ENCODE measurements around the gene CLCN1.

The CLCN1 gene

DNA sequence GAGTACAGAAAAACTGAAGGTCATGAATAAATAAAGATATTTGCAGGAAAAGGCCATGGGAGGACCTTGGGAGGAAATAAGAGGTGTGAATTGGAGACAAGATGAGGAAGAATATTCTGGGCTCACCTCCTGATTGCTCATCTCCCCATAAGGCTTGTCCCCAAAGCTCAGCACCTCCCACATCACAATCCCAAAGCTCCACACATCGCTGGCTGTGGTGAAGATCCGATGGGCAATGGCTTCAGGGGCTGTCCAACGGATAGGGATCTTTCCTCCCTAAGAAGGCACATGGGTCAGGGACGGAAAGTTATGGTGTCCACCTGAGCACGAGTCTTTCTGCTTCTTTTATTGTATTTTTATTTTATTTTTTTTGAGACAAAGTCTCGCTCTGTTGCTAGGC lies 78.2 kb downstream of the CLCN1 start:
- TF ChIP-seq ZNF274 (IDR thresholded peaks at IDR 0.05; ENCODE audit: low read depth, low read length): no peak
- H3K4me3 ChIP-seq (ENCODE audit: low read length): no peak overlapping the region

DNA sequence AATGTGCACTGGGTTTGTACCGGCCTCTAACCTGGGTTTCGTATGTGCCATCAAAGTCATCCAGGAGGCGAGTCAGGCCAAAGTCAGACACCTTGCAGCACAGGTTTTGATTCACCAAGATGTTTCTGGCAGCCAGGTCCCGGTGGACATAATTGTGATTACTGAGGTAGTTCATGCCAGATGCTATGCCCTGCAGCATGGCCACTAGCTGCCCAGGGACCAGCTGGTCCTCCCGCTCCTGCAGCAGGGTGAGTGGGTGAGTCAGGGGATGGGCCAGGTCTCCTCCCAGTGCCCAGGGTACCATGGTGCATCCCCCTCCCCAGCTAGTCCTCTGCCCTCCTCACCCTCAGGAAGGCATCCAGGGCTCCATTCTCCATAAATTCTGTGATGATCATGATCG lies 78.9 kb downstream of the CLCN1 start:
- no peak for TF ChIP-seq ZNF274 (IDR thresholded peaks at IDR 0.05; ENCODE audit: low read depth, low read length)
- no peak overlapping the region for H3K4me3 ChIP-seq (ENCODE audit: low read length)

DNA sequence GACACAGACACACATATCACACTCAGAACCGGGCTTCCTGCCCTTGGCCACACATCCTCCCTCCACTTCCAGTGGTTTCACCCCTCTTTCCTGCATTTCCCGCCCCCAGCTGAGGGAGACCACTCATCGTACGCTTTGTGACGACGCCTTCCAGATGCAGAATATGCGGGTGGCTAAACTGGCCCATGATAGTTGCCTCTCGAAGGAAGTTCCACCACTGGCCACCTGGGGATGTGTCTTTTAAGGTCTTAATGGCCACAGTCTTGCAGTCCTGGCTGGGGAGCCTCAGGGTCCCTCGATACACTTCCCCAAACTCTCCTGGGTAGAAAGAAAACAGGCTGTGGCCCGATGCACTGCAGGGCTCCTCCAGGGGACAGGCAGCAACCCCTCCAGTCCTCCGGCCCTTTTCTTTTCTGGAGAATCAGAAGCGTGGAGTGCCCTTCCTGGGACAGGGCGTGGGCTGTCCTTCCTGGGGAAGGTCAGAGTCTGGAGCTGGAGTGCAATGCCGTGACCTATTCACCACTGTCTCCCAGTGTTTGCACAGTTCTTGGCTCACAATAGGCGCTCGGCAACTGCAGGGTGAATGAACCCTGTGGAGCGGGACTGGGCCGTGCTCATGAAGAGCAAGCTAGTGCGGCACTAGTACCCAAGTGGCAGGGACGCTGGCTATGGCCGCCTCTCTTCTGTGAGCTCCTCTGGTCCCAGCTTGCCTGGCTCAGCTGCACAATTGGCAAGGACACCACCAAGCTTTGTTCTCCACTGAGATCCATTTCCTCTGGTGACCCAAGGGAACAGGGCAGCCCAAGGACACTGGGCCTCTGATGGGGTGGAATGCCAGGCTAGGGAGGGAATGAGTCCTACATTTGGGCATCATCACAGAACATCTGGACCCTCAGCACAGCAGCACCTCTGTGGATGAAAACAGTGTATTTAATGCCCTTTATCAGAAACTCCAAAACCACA lies 79.6 kb downstream of the CLCN1 start:
- H3K4me3 ChIP-seq (ENCODE audit: low read length): no peak overlapping the region
- no peak for TF ChIP-seq ZNF274 (IDR thresholded peaks at IDR 0.05; ENCODE audit: low read depth, low read length)

DNA sequence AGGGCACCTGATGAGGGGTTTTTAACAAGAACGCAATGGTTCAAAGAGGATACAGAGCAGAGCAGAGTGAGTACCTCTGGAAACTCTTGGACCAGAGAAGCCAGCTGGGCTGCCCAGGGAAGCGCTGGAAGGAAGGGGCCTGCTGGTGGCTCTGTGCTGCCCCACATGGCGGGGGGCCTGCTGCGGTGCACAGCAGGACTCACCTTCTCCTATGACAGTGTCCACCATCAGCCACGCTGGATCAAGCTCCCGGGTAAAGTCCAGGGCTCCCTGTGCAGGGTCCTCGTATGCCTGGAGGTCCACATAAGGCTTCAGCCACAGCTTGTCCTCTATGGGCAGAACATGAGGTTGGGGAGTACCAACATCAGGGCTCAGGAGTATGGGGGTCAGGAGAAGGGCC lies 80.3 kb downstream of the CLCN1 start:
- no peak overlapping the region for H3K4me3 ChIP-seq (ENCODE audit: low read length)
- no peak for TF ChIP-seq ZNF274 (IDR thresholded peaks at IDR 0.05; ENCODE audit: low read depth, low read length)

GRCh38 chr7:143396625-143397556 lies 81.0 kb downstream of the CLCN1 start:
- TF ChIP-seq ZNF274 (IDR thresholded peaks at IDR 0.05; ENCODE audit: low read depth, low read length): no peak
- H3K4me3 ChIP-seq (ENCODE audit: low read length): no peak overlapping the region

DNA sequence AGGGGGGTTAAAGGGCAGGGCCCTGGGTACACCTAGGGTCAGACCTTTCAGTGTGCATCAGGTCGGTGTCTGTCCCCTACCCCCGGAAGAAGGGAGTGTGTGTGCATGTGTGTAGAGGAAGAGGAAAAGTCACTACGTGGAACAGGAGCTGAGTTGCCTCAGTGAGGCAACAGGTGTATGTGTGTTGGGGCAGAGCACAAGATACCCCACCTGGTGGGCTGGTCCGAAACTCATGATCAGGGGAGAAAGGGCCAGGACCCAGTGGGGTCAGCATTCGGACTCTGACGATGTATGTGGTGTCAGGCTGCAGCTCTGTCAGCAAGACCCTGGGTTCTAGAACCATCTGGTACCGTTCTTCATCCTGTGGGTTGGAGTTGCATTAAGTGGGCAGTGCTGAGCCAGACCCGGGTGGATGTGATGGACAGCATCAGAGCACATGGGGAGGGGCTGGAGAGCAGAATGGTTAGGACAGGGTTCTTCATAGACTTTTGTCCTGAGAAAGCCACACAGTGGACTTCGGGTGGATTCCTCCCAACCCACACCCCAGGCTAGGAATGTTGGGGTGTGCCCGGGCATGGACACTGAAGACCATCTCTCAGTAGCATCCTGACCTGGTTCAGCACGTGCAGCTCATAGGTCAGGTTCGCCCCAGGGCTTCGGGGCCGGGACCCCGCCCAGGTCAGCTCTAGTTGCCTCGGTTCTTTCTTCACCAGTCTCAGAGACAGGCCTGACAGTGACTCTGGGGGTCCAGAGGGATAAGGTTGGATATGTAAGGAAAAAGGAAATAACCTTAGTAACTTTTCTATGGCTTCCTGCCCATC lies 82.0 kb downstream of the CLCN1 start:
- H3K4me3 ChIP-seq (ENCODE audit: low read length): no peak overlapping the region
- TF ChIP-seq ZNF274 (IDR thresholded peaks at IDR 0.05; ENCODE audit: low read depth, low read length): no peak

DNA sequence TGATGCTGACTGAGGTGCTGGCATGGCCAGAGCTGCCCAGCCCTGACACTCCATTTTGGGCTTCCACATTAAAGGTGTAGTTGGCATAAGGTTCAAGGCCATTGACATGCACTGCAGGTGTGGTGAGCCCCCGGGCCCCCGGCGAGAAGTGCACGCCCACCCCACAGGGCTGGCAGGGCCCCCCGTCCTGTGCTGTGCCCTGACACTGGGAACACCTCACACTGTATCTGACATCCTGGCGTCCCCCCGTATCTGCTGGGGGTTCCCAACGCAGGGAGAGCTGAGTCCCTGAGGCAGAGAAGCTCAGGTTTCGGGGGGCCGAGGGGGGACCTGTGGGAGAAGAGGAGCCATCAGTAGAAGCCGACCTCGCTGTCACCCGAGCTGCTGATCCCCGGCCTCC lies 82.7 kb downstream of the CLCN1 start:
- TF ChIP-seq ZNF274 (IDR thresholded peaks at IDR 0.05; ENCODE audit: low read depth, low read length): no peak
- H3K4me3 ChIP-seq (ENCODE audit: low read length): no peak overlapping the region

DNA sequence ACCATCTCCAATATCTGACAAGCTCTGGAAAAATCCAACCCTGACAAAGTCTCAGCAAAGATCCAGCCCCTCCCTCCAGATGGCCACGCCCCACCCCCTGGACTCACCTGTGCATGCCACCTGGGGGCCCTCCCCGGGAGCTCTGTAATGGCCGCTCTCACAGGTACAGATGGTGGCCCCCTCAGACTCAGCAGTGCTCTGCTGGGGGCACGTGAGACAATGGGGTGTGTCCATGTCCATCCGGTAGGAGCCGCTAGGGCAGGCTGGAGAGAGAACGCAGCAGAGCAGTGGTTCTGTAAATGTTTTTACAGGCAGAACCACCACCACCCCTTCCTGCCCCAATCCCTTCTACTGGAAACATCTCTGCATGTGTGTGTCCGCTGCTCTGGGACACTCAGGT lies 83.2 kb downstream of the CLCN1 start:
- TF ChIP-seq ZNF274 (IDR thresholded peaks at IDR 0.05; ENCODE audit: low read depth, low read length): no peak
- no peak overlapping the region for H3K4me3 ChIP-seq (ENCODE audit: low read length)

GRCh38 chr7:143399642-143400041 lies 83.7 kb downstream of the CLCN1 start:
- no peak for TF ChIP-seq ZNF274 (IDR thresholded peaks at IDR 0.05; ENCODE audit: low read depth, low read length)
- no peak overlapping the region for H3K4me3 ChIP-seq (ENCODE audit: low read length)

- no peak for TF ChIP-seq ZNF274 (IDR thresholded peaks at IDR 0.05; ENCODE audit: low read depth, low read length)
- no peak overlapping the region for H3K4me3 ChIP-seq (ENCODE audit: low read length)
Observed at GRCh38 chr7:143401265-143401664, 85.4 kb downstream of the CLCN1 start.
